ENCODE results near the gene GRIN3A.

GRIN3A gene

DNA sequence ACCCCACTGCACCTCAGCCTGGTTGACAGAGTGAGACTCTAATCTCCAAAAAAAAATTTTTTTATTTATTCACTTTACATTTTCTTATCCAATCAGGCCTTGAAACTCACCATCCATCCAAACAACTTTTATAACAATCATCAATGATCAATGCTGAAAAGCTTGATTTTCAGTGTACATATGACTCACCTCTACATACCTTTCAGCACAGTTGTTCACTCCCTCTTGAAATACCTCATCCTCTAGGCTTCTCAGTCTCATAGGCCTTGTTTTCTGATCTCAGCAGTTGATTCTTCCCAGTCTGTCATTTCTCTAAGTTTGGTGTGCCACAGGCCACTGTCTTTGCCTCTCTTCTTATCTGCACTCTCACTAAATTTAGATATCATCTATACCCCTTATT lies 36.2 kb downstream of the GRIN3A start:
- DNase-seq: no peak

DNA sequence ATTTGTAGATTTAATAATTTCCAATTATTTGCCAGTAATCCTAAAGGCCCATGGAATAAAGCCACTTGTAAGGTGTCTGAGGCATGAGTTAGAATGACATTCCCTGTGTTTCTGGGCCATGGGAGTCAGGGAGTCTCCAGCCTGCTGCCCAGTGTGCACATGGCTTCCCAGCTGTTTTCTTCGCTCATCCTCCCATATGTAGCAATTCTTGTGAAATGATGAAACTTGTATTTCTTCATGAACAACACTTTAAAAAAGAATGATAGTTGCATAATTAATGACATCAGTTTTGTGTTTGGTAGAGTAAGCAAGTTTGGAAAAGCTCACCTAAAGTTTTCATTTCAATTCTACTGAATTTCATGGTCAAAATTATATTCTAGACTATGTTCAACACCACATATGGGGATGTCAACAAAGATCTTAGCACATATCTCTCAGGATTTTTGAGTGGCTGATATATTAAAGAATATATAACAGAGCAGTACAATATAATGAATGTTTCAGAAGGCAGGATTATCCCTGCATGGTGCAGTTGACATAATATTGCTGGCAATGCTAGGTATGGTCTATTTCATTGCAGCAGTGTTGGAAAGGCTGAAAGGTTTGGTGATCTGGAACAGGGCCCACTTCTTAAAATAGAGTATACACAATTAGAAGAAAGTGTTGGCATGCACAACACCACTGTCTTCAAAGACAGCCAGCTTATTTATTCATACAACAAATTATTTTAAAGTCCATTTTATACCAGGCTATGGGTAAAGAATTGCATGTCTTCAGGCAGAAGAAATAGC lies 44.7 kb downstream of the GRIN3A start:
- no peak for DNase-seq

DNA sequence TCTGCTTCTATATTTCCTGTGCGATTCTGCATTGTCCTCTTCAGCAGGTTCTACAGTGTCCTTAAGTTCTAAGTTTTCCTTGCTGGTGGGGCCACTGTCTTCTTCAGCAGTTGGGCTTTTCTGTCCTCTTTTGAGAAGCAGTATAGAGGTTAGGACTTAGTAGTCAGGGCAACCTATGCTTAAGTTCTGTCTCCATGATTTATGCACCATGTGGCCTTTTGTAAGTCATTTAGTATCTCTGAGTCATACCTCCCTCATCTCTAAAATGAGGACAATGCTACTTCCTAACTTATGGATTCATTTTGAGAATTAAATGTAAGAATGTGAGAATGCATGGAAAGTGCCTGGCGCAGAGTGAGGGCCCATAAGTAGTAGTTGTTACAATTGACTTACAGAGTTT lies 46.8 kb downstream of the GRIN3A start:
- no peak for DNase-seq

DNA sequence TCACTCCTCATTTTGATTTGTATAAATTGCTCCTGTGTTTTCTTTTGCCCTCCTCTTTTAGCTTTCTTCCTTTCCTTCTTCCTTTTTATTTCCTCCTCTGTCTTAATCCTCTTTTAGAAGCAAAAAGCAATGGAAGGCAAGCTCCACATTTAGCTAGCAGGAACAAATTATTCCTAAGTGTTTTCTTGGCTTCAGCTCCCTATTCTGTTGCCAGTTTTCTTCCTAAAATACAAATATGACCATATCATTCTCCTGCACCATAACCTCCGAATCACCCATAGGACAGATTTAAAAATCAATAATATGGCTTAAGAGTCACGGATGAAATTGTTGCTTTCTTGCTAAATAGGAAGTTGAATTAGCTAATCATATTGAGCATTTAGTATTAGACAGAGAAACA lies 49.4 kb downstream of the GRIN3A start:
- no peak for DNase-seq

DNA sequence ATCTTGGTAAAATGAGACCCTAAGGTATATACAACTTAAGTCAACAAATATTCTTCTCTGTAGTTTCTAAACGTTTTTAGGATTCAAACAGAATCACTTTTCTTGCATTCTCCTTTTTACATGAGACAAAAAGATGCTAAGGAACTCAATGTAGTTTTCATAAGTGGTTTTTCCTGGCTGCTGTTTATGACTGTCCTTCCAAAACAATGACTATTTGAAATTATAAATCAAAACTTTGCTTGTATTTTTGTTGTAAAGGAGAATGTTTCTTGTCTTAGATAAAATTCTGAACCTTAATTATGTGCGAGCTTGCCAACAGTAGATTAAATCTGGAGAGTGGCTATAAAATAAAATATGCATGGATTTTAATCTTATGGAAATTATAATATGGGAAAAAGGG lies 53.8 kb downstream of the GRIN3A start:
- no peak for DNase-seq

DNA sequence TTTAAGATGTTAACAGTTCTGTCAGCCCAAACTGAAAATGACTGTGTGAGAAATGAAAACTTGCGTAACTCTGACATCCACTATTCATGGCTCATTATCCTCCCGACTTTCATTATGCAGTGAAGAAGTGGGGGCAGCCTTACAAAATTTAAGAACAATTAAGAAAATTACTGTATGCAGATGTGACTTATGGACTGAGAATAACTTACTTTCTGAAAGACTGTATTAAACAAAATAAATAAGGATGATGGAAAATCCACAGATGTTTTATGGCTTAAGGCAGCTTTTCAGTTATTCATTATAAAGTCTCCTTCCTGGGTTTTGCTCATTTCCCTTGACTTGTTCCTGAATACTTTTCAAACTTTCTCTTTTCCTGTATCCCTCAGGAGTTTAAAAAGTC lies 55.2 kb downstream of the GRIN3A start:
- no peak for DNase-seq

DNA sequence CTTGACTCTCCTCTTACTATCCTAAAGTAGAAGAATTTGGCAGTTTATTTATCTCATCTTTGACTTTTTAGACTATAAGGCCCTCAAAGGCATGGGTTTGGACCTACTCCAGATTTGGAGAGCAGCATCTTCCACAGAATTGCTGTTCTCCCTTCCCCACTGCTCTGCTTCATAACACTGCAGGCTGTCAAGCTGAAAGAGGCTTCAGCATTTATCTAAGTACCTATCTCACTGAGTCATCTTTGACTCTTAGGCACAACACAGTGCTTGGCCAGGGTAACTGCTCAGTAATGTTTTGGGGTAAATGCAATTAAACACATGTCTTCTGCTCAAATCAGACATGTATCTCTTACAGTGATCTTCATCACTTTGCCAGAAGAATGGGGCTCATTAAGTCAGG lies 60.6 kb downstream of the GRIN3A start:
- DNase-seq: no peak

DNA sequence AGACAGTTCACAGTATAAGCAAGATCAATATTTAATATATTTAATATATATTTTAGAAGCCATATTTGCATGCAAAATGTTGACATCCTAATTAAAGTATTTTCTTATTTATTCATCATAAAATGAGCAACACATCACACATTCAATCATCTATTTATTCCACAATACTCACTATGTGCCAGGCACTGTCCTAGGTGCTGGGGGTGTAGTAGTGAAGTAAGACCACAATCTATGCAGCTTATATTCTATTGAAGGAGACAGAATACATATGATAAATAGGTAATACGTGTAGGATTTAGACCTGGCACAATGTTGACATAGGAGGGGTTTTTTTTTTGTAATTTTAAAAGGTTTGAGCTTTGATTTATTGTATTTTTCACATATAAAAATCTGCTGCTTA lies 63.1 kb downstream of the GRIN3A start:
- DNase-seq: no peak

DNA sequence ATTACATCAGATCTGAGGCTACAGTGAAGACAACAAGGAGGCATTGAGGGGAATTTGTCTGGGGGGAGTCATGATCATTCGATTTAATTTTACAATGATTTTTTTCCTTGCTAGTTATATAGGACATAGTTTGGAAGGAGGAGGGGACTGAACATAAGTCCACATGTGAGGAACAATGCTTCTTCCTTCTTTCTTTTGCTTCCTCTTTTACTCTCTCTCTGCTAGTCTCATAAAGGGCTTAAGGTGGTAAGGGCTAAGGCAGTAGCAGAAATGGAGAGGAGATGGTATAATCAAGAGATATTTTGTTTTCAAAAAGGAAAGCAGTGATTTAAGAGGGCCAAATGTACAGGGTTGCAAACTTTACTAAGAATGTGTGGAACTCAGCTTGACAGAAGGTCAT lies 64.3 kb downstream of the GRIN3A start:
- no peak for DNase-seq

DNA sequence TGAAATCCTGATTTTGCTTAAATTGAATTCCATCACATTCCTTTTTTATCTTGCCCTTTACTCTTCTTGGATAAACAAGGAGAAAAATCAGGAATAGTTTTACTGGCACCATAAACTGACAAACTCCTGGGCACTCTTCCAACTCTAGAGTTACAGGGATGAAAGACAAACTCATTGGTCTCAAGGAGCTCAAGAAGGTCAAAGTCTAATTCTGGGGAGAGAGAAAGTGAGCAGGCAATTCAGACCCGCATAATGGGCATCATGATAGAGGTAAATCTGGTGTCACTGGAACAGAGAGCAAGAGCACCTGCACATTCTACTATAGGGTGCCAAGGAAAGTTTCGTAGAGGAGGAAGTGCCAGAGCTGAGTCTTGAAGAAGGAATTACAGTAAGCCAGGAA lies 64.8 kb downstream of the GRIN3A start:
- no peak for DNase-seq

DNA sequence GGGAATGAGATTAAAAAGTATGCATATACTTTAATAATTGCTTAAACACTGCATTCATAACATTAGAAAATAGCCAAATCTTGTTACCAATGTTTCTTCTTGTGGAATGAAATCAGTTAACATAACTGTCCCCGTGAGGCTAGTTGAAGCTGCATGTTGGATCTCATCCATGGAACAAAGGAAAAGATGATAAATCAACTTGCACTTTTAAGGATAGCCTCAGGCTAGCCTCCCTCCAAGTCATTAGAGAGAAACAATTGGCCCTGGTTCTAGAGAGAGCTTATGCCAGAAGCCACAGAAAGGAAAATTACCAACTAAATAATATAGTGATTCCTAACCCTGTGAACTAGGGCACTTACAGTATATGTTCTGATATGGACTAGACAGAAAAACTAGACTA lies 66.9 kb downstream of the GRIN3A start:
- DNase-seq: no peak

DNA sequence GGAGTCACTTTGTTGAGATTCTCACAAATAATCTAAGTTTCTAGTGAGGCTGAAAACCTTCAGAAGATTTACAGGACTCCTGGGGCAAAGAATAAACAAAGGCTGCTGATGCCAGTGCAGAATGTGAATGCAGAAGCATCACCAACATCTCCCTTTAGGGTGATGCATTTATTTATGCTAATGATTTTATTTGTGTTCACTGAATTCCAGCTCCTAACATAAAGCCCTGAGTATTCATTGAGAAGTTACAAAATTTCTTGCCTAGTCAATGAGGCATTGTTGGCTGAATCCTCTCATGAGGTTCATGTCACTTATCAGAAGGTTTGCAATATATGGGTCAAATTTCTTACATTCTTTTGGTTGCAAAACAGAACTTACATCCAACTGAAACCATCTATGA lies 70.0 kb downstream of the GRIN3A start:
- no peak for DNase-seq

DNA sequence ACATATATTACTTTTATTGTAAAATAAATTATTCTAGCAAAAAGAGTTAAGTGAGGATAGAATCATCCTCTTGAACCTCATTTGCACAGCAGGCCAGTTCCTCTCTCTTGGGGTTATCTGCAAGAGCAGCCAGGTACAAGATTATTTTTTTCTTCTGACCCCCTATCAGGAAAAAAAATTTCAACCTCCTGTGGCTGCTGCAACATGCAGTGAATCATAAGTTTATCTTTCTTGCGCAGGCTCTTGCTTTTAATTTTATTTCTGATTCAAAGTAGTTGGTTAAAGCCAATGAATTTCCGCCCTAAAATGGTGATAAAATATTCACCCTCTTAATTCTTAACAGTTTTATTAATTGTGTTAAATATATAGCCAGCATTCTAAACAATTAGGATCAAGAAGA lies 74.0 kb downstream of the GRIN3A start:
- DNase-seq: no peak

DNA sequence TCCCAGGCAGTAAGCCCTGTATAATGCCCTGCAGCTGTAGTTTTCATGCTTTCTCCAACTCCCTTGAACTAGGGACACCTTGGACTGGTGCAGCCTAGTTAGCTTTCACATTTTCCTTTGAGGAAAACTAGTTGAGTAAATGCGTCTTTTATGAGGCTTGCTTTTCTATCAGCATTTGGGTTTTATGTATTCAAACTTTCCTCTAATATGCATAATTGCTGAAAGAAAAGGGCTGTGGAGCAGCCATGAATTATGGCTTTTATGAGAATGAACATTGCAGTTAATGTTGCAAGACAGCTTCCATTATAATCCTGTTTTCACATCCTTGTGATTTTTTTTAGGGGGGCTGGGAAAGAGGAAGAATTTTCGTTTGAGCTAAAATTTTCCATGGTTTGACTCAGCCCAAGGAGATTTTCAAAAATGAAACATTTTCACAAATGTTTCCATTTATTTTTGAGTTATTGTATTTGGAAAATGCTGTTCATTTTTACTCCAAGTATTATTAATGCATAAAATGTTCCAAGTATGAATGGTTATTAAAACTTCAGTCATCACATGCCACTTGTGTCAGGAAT lies 85.8 kb downstream of the GRIN3A start:
- no peak for DNase-seq

DNA sequence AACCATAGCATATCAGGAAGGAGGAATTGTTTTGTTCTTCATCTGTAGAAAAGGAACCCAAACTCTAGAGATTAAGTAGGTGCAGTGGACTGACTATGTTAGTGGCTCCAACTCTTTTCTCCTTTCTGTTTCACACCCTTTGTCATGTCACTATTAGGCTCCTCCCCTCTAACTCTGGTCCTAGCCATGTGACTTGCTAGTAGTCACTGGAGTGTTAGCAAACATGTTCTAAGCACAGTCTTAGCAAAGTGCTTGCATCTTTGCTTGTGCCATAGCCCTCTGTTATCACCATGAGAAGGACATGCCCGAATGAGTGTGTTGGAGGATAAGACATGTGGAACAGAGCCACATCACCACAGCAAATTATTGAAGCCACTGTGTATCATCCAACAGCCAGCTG lies 88.3 kb downstream of the GRIN3A start:
- DNase-seq: no peak

DNA sequence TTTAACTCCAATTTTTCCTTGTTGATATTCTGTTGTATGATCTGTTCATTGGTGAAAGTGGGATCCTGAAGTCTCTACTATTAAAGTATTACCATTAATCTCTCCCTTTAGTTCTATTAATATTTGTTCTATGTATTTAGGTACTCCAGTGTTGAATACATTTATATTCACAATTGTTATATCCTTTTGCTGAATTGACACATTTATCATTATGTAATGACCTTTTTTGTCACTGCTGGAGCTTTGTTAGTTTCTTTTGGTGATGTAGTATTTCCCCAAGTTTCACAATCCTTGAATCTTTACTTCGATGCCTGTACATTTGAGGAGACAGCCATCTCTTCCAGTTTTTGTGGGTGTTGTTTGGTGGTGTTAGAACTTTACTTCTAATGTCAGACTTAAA lies 90.0 kb downstream of the GRIN3A start:
- DNase-seq: no peak

DNA sequence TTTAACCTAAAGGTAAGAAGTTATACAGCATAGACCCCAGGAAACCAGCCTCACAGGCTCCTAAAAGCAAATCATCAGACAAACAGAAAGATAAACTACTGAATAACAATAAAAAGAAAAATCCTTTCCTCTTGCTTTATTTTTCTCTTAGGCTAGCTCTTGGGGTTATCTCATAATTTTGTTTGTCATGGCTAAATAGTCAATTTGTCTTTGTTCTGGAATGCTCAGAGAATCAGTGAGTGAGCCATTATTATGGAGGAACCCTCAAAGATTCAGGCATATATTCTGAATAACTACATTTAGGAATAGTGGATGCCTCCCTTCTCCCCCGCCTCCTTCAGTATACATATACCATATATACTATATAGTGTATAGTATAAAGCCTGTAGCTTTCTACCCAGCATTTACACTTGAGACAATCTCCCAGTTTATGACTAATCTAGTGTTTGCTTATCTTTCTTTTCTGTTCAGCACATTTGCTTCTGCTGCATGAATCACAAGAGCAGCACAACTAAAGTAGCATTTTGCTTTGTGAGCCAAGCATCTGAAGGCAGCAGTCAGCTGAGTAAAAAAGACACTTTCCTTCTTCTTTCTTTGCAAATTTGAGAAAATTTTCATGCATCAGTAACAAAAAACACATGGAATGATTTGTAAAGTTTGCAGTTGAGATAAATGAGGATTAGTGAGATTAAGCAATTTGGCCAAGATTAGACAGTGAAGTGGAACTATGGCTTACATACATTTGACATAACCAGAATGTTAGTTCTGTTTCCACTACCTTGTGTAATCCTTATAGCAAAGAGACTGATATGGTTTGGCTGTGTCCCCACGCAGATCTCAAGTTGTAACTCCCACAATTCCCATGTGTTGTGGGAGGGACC lies 98.4 kb downstream of the GRIN3A start:
- DNase-seq: no peak

DNA sequence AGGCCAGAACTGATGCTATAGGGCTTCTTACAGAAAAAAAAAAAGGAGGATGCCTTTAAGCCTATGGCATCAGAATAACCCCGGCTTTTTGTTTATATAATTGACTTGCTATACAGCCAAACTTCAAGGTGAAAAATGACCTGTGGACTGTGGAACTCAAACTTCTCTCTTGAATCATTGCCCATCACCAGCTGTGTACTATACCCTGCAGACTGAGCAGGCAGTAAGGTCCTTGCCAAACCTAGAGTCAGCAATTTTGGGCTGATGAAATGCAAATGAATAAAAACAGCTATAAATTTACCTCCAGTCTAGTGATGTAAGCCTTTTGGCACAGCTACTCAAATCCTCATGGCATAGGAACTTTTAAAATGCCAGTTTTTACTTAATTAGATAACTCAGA lies 99.1 kb downstream of the GRIN3A start:
- no peak for DNase-seq

DNA sequence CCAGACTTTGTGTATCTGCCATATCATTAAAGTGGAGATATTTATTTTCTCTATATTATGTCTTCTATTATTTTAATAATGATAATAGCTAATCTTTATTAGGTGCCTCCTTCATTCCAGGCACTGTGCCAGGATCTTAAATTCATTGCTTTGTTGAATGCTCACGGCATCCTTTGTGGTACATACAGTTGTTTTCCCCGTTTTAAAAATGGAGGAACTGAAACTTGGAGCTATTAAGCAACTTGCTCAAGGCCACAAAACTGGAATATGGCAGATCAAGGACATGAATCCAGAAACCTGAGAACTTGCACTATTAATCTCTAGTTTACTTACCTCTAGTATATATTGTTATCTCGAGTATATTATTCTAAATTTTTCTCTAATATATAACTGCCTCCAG lies 102.2 kb downstream of the GRIN3A start:
- no peak for DNase-seq

DNA sequence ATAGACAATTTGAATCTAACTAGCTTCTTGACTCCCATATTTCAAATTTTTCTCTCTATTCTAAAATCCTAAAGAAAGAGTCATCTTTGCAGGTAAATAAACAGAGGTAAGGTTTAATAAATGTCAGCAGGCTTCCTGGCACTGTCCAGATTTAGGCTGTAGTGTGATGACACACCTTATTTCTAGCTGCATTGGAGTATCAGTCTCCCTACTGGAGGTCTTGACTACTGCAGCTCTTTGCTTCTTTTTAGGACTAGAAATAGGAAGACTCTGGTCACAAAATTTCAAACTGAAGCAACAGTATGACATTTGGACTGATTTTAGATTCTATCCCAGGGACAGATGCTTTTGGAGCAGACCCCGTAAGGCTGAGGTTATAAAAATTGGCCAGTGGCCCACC lies 103.0 kb downstream of the GRIN3A start:
- no peak for DNase-seq

DNA sequence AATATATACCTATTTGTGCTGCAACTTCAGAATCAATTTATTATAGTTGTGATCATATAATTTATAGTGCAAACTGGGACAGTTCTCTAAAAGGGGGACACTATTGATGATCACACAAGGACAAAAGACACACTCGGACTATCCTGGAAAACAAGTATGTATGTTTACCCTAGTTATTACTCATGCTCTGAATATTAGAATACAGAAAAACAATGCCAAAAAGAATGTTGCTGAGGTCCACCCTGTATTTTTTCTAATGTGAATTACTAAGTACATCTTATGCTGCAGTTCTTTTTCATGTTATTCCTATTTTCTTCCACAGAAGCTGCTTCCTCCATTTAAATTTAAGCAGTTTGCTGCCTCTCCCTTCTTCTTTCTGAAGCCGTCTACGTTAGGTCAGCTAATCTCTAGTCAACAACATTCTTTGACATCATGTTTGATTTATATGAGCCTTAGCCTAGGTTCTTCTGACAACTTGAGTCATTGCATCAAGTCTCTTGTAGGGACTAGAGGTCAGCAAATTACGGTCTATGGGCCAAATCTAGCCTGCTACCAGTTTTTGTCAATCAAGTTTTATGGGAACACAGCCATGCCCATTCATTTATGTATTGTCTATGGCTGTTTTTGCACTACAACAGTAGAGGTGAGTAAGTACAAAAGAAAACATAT lies 103.6 kb downstream of the GRIN3A start:
- no peak for DNase-seq

DNA sequence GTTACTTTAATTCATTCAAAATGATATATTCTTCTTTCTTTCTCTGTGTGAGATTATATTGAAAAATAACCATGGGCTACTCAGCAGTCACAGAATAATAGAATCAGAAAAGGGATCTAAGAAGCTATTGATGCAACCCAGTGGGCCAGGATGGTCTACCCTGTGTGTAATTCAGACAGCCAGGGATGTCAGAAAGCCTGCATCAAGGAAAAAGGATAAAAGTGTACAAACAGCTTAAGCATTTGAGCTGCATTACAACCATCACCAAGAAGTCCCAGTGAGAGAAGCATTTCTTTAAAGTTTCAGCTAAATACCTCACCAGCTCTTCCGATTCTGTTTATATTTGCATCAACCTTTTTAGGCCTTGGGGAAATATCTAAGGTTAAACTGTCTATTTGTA lies 105.8 kb downstream of the GRIN3A start:
- DNase-seq: no peak

DNA sequence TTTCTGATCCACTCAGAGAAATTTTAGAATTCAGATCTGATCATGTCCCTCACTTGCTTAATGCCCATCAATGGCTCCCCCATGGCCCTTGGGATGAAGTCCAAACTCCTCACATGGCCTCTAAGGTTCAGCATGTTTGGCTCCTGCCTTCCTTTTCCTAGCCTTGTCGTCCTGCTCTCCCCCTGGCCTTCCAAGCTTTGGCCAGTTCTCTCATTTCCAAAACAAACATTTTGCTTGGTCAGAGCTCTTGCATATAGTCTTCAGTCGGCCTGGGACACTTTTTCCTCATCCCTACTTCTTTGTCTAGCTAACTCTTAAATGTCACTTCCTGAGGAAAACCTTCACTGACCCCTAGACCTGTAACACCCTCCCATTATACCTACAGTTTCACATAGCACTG lies 106.6 kb downstream of the GRIN3A start:
- DNase-seq: no peak

DNA sequence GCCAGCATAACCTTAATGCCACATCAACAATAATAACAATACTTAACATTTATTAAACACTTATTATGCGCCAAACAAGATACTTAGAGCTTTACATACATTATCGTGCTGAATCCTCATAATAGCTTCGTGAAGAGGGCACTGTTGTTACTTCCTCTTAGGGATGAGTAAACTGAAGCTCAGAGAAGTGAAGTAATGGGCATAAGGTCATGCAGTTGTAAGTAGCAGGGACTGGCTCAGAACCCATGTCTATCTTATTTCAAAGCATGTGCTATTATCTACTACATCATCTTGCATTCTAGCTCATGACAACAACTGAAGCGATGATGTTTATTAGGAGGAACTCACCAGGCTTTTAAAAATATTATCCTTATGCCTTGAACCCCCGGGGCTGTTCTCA lies 108.8 kb downstream of the GRIN3A start:
- DNase-seq: no peak
